Endothelial cell of umbilical vein (primary cell): ENCODE results near the gene SRSF9. TPM values are rescaled to one million over a fixed set of nuclear protein-coding genes. Genes with fewer than 3 reads are reported as not detected.

Experiments
- BruUV-seq: library from RNA; stranded (reverse); fragments of 400-500 nt; replicated peaks from 2 replicates; lab custom pipeline; 2021; lab: Mats Ljungman, UMichigan
- CTCF ChIA-PET: fragments of 300-600, 350-600 bp; sonication (Branson Sonifier 250); formaldehyde crosslinking; loops from one replicate; lab custom pipeline; 2021; ENCODE audit warnings: antibody characterized with exemption, inconsistent platforms; lab: Charles Lee
- POLR2A ChIA-PET: fragments of 300-600, 350-600 bp; sonication (Branson Sonifier 250); formaldehyde crosslinking; loops from one replicate; lab custom pipeline; 2021; ENCODE audit warnings: antibody characterized with exemption, inconsistent platforms; lab: Charles Lee
- DNase-seq: peaks from one replicate; pipeline ENCODE4 v3.0.0-alpha.2; 2011; ENCODE audit warnings: low read depth, low spot score
- FAIRE-seq: peaks from 2 replicates; lab custom pipeline; 2011; peaks lifted over from hg19 to GRCh38; lab: Jason Lieb, UNC
- H2AFZ ChIP-seq: 2 replicates; pipeline ENCODE4 v1.6.0; 2012; ENCODE audit warnings: low read depth, low read length, control low read depth, inconsistent platforms
- H3K27ac ChIP-seq: 2 replicates; pipeline ENCODE4 v1.5.1; 2011; ENCODE audit warnings: low read depth, mild to moderate bottlenecking, control low read depth, low read length, moderate library complexity; ENCODE audit not compliant: insufficient read depth
- H3K27me3 ChIP-seq, 2 experiments: 2 replicates each; pipeline versions ENCODE4 v1.6.0 to v1.6.1; 2011; ENCODE audit warnings: low read length in 2 of 2, mixed read lengths in 1 of 2; ENCODE audit not compliant: control insufficient read depth in 2 of 2, insufficient read depth in 2 of 2
- H3K36me3 ChIP-seq, 2 experiments: 2 replicates in 1 of 2; 3 replicates in 1 of 2; pipeline ENCODE4 v1.5.1; 2011; ENCODE audit warnings: low read length in 2 of 2, mild to moderate bottlenecking in 1 of 2, moderate library complexity in 1 of 2; ENCODE audit not compliant: control insufficient read depth in 2 of 2, insufficient read depth in 2 of 2; ENCODE audit errors: extremely low read depth in 1 of 2
- H3K4me1 ChIP-seq: 3 replicates; pipeline ENCODE4 v1.5.1; 2011; ENCODE audit warnings: mild to moderate bottlenecking, low read length; ENCODE audit not compliant: control insufficient read depth, insufficient read depth; ENCODE audit errors: extremely low read depth
- H3K4me2 ChIP-seq: 2 replicates; pipeline ENCODE4 v1.6.1; 2011; ENCODE audit warnings: low read length, control low read depth, mixed read lengths; ENCODE audit not compliant: insufficient read depth
- H3K4me3 ChIP-seq, 3 experiments: fragments of 200-600 bp in 1 of 3; sonication (generic), shearing (Covaris generic) in 1 of 3; replicated peaks in 1 of 3; 2 replicates each; pipeline ENCODE4 v1.5.1; 2011 to 2016; ENCODE audit warnings: control low read depth in 3 of 3, low read length in 3 of 3, mild to moderate bottlenecking in 2 of 3, inconsistent platforms in 1 of 3, low read depth in 1 of 3, moderate library complexity in 1 of 3; ENCODE audit not compliant: insufficient read depth in 1 of 3
- H3K79me2 ChIP-seq: 2 replicates; pipeline ENCODE4 v1.6.0; 2012; ENCODE audit warnings: low read length, inconsistent platforms; ENCODE audit not compliant: control insufficient read depth, insufficient read depth
- H3K9ac ChIP-seq: replicated peaks from 2 replicates; pipeline ENCODE3; 2011; ENCODE audit warnings: low read length, control low read depth; ENCODE audit not compliant: insufficient read depth; ENCODE audit errors: extremely low read depth
- H3K9me1 ChIP-seq: replicated peaks from 3 replicates; pipeline ENCODE4 v1.6.0; 2011; ENCODE audit warnings: mild to moderate bottlenecking, low read length; ENCODE audit not compliant: control insufficient read depth, insufficient read depth; ENCODE audit errors: extremely low read depth
- H3K9me3 ChIP-seq: replicated peaks from 2 replicates; pipeline ENCODE4 v1.5.1; 2012; ENCODE audit warnings: low read length, inconsistent platforms; ENCODE audit not compliant: control insufficient read depth, insufficient read depth
- H4K20me1 ChIP-seq: replicated peaks from 2 replicates; pipeline ENCODE3; 2011; ENCODE audit warnings: mild to moderate bottlenecking, low read length; ENCODE audit not compliant: control insufficient read depth, insufficient read depth; ENCODE audit errors: extremely low read depth
- EZH2 ChIP-seq: IDR thresholded peaks from 2 replicates; pipeline ENCODE4 v1.6.1; 2012; ENCODE audit warnings: borderline replicate concordance, low read depth, mild to moderate bottlenecking, moderate library complexity, low read length, inconsistent platforms; ENCODE audit not compliant: severe bottlenecking
- FOS ChIP-seq: IDR thresholded peaks from 2 replicates; pipeline ENCODE4 v1.6.1; 2011; ENCODE audit warnings: mild to moderate bottlenecking, low read length, moderate library complexity, borderline replicate concordance; ENCODE audit not compliant: insufficient read depth
- GATA2 ChIP-seq: IDR thresholded peaks from 2 replicates; pipeline ENCODE4 v1.7.0; 2011; ENCODE audit warnings: low read depth, mild to moderate bottlenecking, moderate library complexity, mixed read lengths, low read length; ENCODE audit not compliant: insufficient read length, insufficient read depth
- JUN ChIP-seq: IDR thresholded peaks from 2 replicates; pipeline ENCODE4 v1.6.1; 2011; ENCODE audit warnings: borderline replicate concordance, low read depth; ENCODE audit not compliant: insufficient read length, insufficient read depth
- MYC ChIP-seq: IDR thresholded peaks from one replicate; pipeline ENCODE4 v1.6.1; 2011; ENCODE audit warnings: mild to moderate bottlenecking, low read depth, low read length
- POLR2A ChIP-seq: IDR thresholded peaks from 2 replicates; pipeline ENCODE4 v1.6.1; 2012; ENCODE audit warnings: low read depth, mild to moderate bottlenecking, control low read depth, low read length
- POLR2AphosphoS5 ChIP-seq: IDR thresholded peaks from 2 replicates; pipeline ENCODE4 v1.6.1; 2012; ENCODE audit warnings: low read depth, mild to moderate bottlenecking, control low read depth, low read length, moderate library complexity; ENCODE audit not compliant: insufficient read depth
- dilution Hi-C: fragments of 300-500 bp; cut with MboI; formaldehyde crosslinking; loops from one replicate; pipeline ENCODE4 v1.15.0; 2019; ENCODE audit warnings: low sequenced_read_pairs; ENCODE audit not compliant: extremely low pct_ligation_motif_present
- intact Hi-C: fragments of 100-400 bp; cut with micrococcal nuclease; formaldehyde crosslinking; loops from one replicate; pipeline ENCODE4 v1.10.0; 2022
- polyA plus RNA-seq, 4 experiments: library from polyadenylated mRNA; depleted of rRNA in 3 of 4; stranded (reverse) in 3 of 4; unstranded in 1 of 4; fragments of >200 nt; gene quantifications; 2 replicates each; pipeline versions ENCODE4 v1.2.1 to v1.2.3, GENCODE V29; 2011 to 2012; ENCODE audit warnings: missing spikeins in 1 of 4
- total RNA-seq: library from RNA; stranded (reverse); gene quantifications from 2 replicates; pipeline ENCODE4 v1.2.3, GENCODE V29; 2021
- TF ChIP-seq, protein P1 (sequence below): IDR thresholded peaks from 2 replicates; pipeline ENCODE4 v1.6.1; 2011; ENCODE audit not compliant: insufficient read depth, insufficient read length
- TF ChIP-seq, protein P2 (sequence below), 2 donors: IDR thresholded peaks; 1 replicate in 1 of 2; 2 replicates in 1 of 2; pipeline ENCODE4 v1.5.1; 2011; ENCODE audit warnings: low read length in 2 of 2, mild to moderate bottlenecking in 2 of 2, moderate library complexity in 2 of 2, control low read depth in 1 of 2, inconsistent platforms in 1 of 2, low read depth in 1 of 2; ENCODE audit not compliant: insufficient read depth in 1 of 2; ENCODE audit errors: extremely low read depth in 1 of 2

The SRSF9 gene
- total and polyA plus RNA-seq, 2 donors (not counting 3 experiments of a cell fraction or from before 2014, with no cell fraction given), result 153 to 226 TPM

DNA sequence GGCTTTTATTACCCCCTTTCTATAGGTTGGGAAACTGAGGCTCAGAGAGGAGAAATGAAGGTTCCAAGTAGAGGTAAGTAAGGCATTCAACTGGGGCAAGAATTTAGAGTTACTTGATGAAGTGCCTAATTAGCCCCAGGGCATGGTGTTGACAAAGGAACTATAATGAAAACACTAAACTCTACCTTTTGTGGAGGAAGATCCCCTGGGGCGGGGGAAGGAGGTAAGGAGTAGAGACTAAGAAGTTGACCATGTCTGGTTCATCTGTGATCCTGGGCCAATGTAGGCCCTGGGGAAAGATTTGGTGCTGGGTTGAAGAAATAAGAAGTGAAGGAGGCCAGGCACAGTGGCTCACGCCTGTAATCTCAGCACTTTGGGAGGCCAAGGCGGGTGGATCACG, 47.8 kb downstream of the SRSF9 start:
- DNase-seq (no peak), FAIRE-seq (no peak)
- H4K20me1 ChIP-seq, result no peaks in the 10 kb centered on the region
- H3K4me3 ChIP-seq, result no peak overlapping the region
- no peaks in the 10 kb centered on the region for H3K79me2 ChIP-seq
- H3K36me3 ChIP-seq, result no peaks in the 10 kb centered on the region
- intact Hi-C loops, result no loop called here
- POLR2A ChIA-PET, result no interaction called here
- BruUV-seq, result no TSS peak
- CTCF ChIA-PET, result no interaction called here
- H3K27ac ChIP-seq, result no peak overlapping the region
- TF ChIP-seq, protein P1, sequence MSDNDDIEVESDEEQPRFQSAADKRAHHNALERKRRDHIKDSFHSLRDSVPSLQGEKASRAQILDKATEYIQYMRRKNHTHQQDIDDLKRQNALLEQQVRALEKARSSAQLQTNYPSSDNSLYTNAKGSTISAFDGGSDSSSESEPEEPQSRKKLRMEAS, result no peak
- no peak for TF ChIP-seq GATA2
- no peak for TF ChIP-seq MYC
- TF ChIP-seq POLR2A, result no peak
- TF ChIP-seq FOS, result no peak
- TF ChIP-seq POLR2AphosphoS5, result no peak
- TF ChIP-seq, protein P2, sequence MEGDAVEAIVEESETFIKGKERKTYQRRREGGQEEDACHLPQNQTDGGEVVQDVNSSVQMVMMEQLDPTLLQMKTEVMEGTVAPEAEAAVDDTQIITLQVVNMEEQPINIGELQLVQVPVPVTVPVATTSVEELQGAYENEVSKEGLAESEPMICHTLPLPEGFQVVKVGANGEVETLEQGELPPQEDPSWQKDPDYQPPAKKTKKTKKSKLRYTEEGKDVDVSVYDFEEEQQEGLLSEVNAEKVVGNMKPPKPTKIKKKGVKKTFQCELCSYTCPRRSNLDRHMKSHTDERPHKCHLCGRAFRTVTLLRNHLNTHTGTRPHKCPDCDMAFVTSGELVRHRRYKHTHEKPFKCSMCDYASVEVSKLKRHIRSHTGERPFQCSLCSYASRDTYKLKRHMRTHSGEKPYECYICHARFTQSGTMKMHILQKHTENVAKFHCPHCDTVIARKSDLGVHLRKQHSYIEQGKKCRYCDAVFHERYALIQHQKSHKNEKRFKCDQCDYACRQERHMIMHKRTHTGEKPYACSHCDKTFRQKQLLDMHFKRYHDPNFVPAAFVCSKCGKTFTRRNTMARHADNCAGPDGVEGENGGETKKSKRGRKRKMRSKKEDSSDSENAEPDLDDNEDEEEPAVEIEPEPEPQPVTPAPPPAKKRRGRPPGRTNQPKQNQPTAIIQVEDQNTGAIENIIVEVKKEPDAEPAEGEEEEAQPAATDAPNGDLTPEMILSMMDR (IDR thresholded peaks at IDR 0.05; ENCODE audit: extremely low read depth in 1 of 2, insufficient read depth in 1 of 2, low read depth in 1 of 2, low read length in 2 of 2), result no peak
- TF ChIP-seq JUN, result no peak
- no peak for TF ChIP-seq EZH2
- dilution Hi-C loops, result no loop called here
- H3K4me1 ChIP-seq, result no peaks in the 10 kb centered on the region
- no peaks in the 10 kb centered on the region for H3K9me1 ChIP-seq
- no peak overlapping the region for H3K9ac ChIP-seq
- H3K27me3 ChIP-seq, result no peaks in the 10 kb centered on the region
- H3K9me3 ChIP-seq, result no peaks in the 10 kb centered on the region
- no peak overlapping the region for H3K4me2 ChIP-seq
- H2AFZ ChIP-seq, result no peak overlapping the region
